GM23338 (cell line): Measurements from ENCODE around the gene CASP10. TPM values are rescaled to one million over a fixed set of nuclear protein-coding genes. Genes with fewer than 3 reads are reported as not detected.

Experiments used
- ATAC-seq: fragments of 200-7000 bp; cut with Tn5 transposase; 3 replicates; pipeline ENCODE4 v1.9.1; 2020
- DNase-seq: peaks from one replicate; pipeline ENCODE4 v3.0.0-alpha.2; 2015; ENCODE audit warnings: low spot score
- H2AFZ ChIP-seq: fragments of 200-600 bp; sonication (generic); 2 replicates; pipeline ENCODE4 v1.8.0; 2016; ENCODE audit warnings: antibody characterized with exemption, mild to moderate bottlenecking, moderate library complexity
- H3F3A ChIP-seq: fragments of 200-600 bp; sonication (generic); replicated peaks from 2 replicates; pipeline ENCODE4 v1.8.0; 2017; ENCODE audit warnings: antibody characterized with exemption, mixed run types, low read depth
- H3K27ac ChIP-seq: fragments of 200-600 bp; sonication (generic); 2 replicates; pipeline ENCODE4 v1.6.1; 2016; ENCODE audit warnings: low read depth
- H3K27me3 ChIP-seq: fragments of 200-600 bp; sonication (generic); 2 replicates; pipeline ENCODE4 v1.8.0; 2016; ENCODE audit warnings: mild to moderate bottlenecking, mixed run types, moderate library complexity; ENCODE audit not compliant: insufficient read depth
- H3K36me3 ChIP-seq: fragments of 200-600 bp; sonication (generic); 2 replicates; pipeline ENCODE4 v1.8.0; 2016; ENCODE audit warnings: mild to moderate bottlenecking; ENCODE audit not compliant: insufficient read depth
- H3K4me1 ChIP-seq: fragments of 200-600 bp; sonication (generic); 2 replicates; pipeline ENCODE4 v1.8.0; 2016; ENCODE audit warnings: mild to moderate bottlenecking, moderate library complexity; ENCODE audit not compliant: insufficient read depth
- H3K4me2 ChIP-seq: fragments of 200-600 bp; sonication (generic); 2 replicates; pipeline ENCODE4 v1.7.1; 2017; ENCODE audit warnings: mixed run types
- H3K4me3 ChIP-seq: fragments of 200-600 bp; sonication (generic); 2 replicates; pipeline ENCODE4 v1.6.1; 2016; ENCODE audit warnings: mixed run types
- H3K79me2 ChIP-seq: fragments of 200-600 bp; sonication (generic); replicated peaks from 2 replicates; pipeline ENCODE4 v1.8.0; 2017; ENCODE audit warnings: mild to moderate bottlenecking; ENCODE audit not compliant: insufficient read depth
- H3K9me2 ChIP-seq: fragments of 200-600 bp; sonication (generic); 2 replicates; pipeline ENCODE4 v1.8.0; 2017; ENCODE audit not compliant: insufficient read depth
- H4K20me1 ChIP-seq: fragments of 200-600 bp; sonication (generic); replicated peaks from 2 replicates; pipeline ENCODE4 v1.8.0; 2017; ENCODE audit warnings: mild to moderate bottlenecking; ENCODE audit not compliant: insufficient read depth
- H3K27ac Mint-ChIP-seq: 2 replicates; pipeline ENCODE4 v1.8.0; 2020; ENCODE audit warnings: inconsistent platforms, mild to moderate bottlenecking, moderate library complexity, mixed read lengths
- H3K27me3 Mint-ChIP-seq: 3 replicates; pipeline ENCODE4 v1.8.0; 2022; ENCODE audit warnings: low read depth, mild to moderate bottlenecking, moderate library complexity, mixed read lengths, inconsistent platforms; ENCODE audit not compliant: insufficient read depth, poor library complexity
- H3K36me3 Mint-ChIP-seq: 3 replicates; pipeline ENCODE4 v1.8.0; 2021; ENCODE audit warnings: low read depth, mild to moderate bottlenecking, inconsistent platforms, moderate library complexity, mixed read lengths
- H3K4me1 Mint-ChIP-seq: 3 replicates; pipeline ENCODE4 v1.8.0; 2020; ENCODE audit warnings: mild to moderate bottlenecking, inconsistent platforms, mixed read lengths
- H3K4me3 Mint-ChIP-seq: 3 replicates; pipeline ENCODE4 v1.8.0; 2021; ENCODE audit warnings: moderate library complexity, mild to moderate bottlenecking, inconsistent platforms, mixed read lengths
- H3K9me3 Mint-ChIP-seq: 3 replicates; pipeline ENCODE4 v1.8.0; 2020; ENCODE audit warnings: moderate library complexity, mild to moderate bottlenecking, inconsistent platforms, mixed read lengths
- CREB1 ChIP-seq: fragments of 250-450 bp; sonication (Bioruptor Pico); IDR thresholded peaks from 2 replicates; pipeline ENCODE4 v1.5.0; 2020; ENCODE audit warnings: low read depth, mild to moderate bottlenecking, moderate library complexity
- EZH2 ChIP-seq: fragments of 200-600 bp; sonication (generic); IDR thresholded peaks from one replicate; pipeline ENCODE4 v1.8.0; 2017; ENCODE audit warnings: antibody characterized with exemption, mild to moderate bottlenecking, low read depth; ENCODE audit not compliant: unreplicated experiment
- EZH2phosphoT487 ChIP-seq: fragments of 200-600 bp; sonication (generic); IDR thresholded peaks from one replicate; pipeline ENCODE4 v1.8.1; 2018; ENCODE audit warnings: antibody characterized with exemption; ENCODE audit not compliant: unreplicated experiment
- JUNB ChIP-seq: IDR thresholded peaks from one replicate; pipeline ENCODE4 v1.6.1; 2016; ENCODE audit warnings: antibody characterized with exemption; ENCODE audit not compliant: unreplicated experiment
- NANOG ChIP-seq: IDR thresholded peaks from 2 replicates; pipeline ENCODE4 v1.6.1; 2016; ENCODE audit warnings: antibody characterized with exemption, borderline replicate concordance
- POLR2AphosphoS5 ChIP-seq: IDR thresholded peaks from 2 replicates; pipeline ENCODE4 v1.6.1; 2016; ENCODE audit warnings: antibody characterized with exemption, low read depth
- STAT1 ChIP-seq: IDR thresholded peaks from one replicate; pipeline ENCODE4 v1.6.1; 2016; ENCODE audit warnings: antibody characterized with exemption; ENCODE audit not compliant: unreplicated experiment
- ZNF114 ChIP-seq: fragments of 250-450 bp; sonication (Bioruptor Pico); IDR thresholded peaks from 2 replicates; pipeline ENCODE4 v1.5.0; 2020; ENCODE audit warnings: mild to moderate bottlenecking, moderate library complexity
- ZNF331 ChIP-seq: fragments of 250-450 bp; sonication (Bioruptor Pico); IDR thresholded peaks from 2 replicates; pipeline ENCODE4 v1.5.0; 2020; ENCODE audit warnings: low read depth, mild to moderate bottlenecking, moderate library complexity
- polyA plus RNA-seq: library from polyadenylated mRNA; unstranded; fragments of >200 nt; fragmentation: Nextera tagmentation; extraction: Ambion mirVana; gene quantifications from 2 replicates; pipeline ENCODE4 v1.2.1, GENCODE V29; 2016
- total RNA-seq: library from RNA; depleted of rRNA; stranded (reverse); fragments of >200 nt; shearing (Covaris generic); gene quantifications from 2 replicates; pipeline ENCODE4 v1.2.3, GENCODE V29; 2014
- TF ChIP-seq, protein P1 (sequence below): IDR thresholded peaks from 2 replicates; pipeline ENCODE4 v1.6.1; 2016; ENCODE audit warnings: antibody characterized with exemption
- TF ChIP-seq, protein P2 (sequence below): IDR thresholded peaks from one replicate; pipeline ENCODE4 v1.6.1; 2018; ENCODE audit warnings: antibody characterized with exemption; ENCODE audit not compliant: unreplicated experiment
- TF ChIP-seq, protein P3 (sequence below): fragments of 250-450 bp; sonication (Bioruptor Pico); IDR thresholded peaks from 2 replicates; pipeline ENCODE4 v1.5.0; 2020; ENCODE audit warnings: mild to moderate bottlenecking, moderate library complexity
- TF ChIP-seq, protein P4 (sequence below), 2 experiments: fragments of 200-600 bp in 1 of 2; sonication (generic) in 1 of 2; conservative IDR thresholded peaks; 2 replicates each; pipeline versions ENCODE4 v1.5.1 to v1.6.1; 2016 to 2017; ENCODE audit warnings: antibody characterized with exemption in 2 of 2, low read depth in 2 of 2, mild to moderate bottlenecking in 2 of 2, moderate library complexity in 1 of 2

CASP10 gene
- total and polyA plus RNA-seq, 2 experiments from 2014 or later = 1.9 to 3.5 TPM

DNA sequence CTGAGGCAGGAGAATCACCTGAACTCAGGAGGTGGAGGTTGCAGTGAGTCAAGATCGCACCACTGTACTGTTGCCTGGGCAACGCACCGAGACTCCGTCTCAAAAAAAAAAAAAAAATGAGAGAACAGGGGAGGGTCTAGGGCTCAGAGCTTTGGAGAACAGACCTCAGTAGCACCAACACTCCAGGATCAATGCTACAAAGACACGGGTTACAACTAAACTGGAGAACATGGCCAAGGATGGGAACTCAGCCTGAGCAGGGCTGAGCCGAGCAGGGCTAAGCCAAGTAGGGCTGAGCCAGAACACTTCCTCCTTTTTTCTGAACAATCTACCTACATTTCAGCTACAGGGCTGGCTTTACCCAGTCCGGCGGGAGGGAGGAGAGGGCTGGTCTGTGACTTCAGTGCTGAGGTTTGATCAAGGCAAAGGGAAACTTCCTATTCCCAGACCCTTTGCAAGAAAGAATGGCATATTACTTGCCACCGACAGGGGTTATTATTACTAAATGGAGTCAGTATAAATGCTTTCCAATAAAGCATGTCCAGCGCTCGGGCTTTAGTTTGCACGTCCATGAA, 74.5 kb downstream of the CASP10 start:
- Histone ChIP-seq H3F3A (no peaks in the 10 kb centered on the region), H3K27ac (no peak overlapping the region), H3K4me2 (peak overlapping the region; percentile 67; the same call in 1 of the 2 replicates), H3K79me2 (no peaks in the 10 kb centered on the region), H3K9me2 (0 out of 2 replicates have a peak, but pooled peaks cover 5% of the 10 kb centered on the region), H4K20me1 (no peaks in the 10 kb centered on the region), H3K4me1 (peaks cover 23% of the 10 kb centered on the region), H3K36me3 (no peaks in the 10 kb centered on the region), H2AFZ (peak overlapping the region; percentile 56; the same call in 1 of the 2 replicates), H3K27me3 (no peaks in the 10 kb centered on the region), H3K4me3 (no peak overlapping the region)
- DNase-seq = no peak
- Mint-ChIP-seq H3K9me3 (no peaks in the 10 kb centered on the region), H3K36me3 (0 out of 3 replicates have a peak, but pooled peaks cover 2% of the 10 kb centered on the region), H3K4me3 (no peak overlapping the region), H3K4me1 (peaks cover 30% of the 10 kb centered on the region), H3K27ac (peak overlapping the region; percentile 39; the same call in 1 of the 2 replicates), H3K27me3 (peaks cover 6% of the 10 kb centered on the region)
- ATAC-seq = peak; percentile 32
- no peak for TF ChIP-seq EZH2
- TF ChIP-seq, protein P1, sequence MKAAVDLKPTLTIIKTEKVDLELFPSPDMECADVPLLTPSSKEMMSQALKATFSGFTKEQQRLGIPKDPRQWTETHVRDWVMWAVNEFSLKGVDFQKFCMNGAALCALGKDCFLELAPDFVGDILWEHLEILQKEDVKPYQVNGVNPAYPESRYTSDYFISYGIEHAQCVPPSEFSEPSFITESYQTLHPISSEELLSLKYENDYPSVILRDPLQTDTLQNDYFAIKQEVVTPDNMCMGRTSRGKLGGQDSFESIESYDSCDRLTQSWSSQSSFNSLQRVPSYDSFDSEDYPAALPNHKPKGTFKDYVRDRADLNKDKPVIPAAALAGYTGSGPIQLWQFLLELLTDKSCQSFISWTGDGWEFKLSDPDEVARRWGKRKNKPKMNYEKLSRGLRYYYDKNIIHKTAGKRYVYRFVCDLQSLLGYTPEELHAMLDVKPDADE = no peak
- TF ChIP-seq NANOG = no peak
- no peak for TF ChIP-seq JUNB
- no peak for TF ChIP-seq ZNF331 (CRISPR knock-in tag)
- TF ChIP-seq EZH2phosphoT487 = no peak
- TF ChIP-seq STAT1 = no peak
- TF ChIP-seq, protein P2, sequence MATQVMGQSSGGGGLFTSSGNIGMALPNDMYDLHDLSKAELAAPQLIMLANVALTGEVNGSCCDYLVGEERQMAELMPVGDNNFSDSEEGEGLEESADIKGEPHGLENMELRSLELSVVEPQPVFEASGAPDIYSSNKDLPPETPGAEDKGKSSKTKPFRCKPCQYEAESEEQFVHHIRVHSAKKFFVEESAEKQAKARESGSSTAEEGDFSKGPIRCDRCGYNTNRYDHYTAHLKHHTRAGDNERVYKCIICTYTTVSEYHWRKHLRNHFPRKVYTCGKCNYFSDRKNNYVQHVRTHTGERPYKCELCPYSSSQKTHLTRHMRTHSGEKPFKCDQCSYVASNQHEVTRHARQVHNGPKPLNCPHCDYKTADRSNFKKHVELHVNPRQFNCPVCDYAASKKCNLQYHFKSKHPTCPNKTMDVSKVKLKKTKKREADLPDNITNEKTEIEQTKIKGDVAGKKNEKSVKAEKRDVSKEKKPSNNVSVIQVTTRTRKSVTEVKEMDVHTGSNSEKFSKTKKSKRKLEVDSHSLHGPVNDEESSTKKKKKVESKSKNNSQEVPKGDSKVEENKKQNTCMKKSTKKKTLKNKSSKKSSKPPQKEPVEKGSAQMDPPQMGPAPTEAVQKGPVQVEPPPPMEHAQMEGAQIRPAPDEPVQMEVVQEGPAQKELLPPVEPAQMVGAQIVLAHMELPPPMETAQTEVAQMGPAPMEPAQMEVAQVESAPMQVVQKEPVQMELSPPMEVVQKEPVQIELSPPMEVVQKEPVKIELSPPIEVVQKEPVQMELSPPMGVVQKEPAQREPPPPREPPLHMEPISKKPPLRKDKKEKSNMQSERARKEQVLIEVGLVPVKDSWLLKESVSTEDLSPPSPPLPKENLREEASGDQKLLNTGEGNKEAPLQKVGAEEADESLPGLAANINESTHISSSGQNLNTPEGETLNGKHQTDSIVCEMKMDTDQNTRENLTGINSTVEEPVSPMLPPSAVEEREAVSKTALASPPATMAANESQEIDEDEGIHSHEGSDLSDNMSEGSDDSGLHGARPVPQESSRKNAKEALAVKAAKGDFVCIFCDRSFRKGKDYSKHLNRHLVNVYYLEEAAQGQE = no peak
- TF ChIP-seq, protein P3, sequence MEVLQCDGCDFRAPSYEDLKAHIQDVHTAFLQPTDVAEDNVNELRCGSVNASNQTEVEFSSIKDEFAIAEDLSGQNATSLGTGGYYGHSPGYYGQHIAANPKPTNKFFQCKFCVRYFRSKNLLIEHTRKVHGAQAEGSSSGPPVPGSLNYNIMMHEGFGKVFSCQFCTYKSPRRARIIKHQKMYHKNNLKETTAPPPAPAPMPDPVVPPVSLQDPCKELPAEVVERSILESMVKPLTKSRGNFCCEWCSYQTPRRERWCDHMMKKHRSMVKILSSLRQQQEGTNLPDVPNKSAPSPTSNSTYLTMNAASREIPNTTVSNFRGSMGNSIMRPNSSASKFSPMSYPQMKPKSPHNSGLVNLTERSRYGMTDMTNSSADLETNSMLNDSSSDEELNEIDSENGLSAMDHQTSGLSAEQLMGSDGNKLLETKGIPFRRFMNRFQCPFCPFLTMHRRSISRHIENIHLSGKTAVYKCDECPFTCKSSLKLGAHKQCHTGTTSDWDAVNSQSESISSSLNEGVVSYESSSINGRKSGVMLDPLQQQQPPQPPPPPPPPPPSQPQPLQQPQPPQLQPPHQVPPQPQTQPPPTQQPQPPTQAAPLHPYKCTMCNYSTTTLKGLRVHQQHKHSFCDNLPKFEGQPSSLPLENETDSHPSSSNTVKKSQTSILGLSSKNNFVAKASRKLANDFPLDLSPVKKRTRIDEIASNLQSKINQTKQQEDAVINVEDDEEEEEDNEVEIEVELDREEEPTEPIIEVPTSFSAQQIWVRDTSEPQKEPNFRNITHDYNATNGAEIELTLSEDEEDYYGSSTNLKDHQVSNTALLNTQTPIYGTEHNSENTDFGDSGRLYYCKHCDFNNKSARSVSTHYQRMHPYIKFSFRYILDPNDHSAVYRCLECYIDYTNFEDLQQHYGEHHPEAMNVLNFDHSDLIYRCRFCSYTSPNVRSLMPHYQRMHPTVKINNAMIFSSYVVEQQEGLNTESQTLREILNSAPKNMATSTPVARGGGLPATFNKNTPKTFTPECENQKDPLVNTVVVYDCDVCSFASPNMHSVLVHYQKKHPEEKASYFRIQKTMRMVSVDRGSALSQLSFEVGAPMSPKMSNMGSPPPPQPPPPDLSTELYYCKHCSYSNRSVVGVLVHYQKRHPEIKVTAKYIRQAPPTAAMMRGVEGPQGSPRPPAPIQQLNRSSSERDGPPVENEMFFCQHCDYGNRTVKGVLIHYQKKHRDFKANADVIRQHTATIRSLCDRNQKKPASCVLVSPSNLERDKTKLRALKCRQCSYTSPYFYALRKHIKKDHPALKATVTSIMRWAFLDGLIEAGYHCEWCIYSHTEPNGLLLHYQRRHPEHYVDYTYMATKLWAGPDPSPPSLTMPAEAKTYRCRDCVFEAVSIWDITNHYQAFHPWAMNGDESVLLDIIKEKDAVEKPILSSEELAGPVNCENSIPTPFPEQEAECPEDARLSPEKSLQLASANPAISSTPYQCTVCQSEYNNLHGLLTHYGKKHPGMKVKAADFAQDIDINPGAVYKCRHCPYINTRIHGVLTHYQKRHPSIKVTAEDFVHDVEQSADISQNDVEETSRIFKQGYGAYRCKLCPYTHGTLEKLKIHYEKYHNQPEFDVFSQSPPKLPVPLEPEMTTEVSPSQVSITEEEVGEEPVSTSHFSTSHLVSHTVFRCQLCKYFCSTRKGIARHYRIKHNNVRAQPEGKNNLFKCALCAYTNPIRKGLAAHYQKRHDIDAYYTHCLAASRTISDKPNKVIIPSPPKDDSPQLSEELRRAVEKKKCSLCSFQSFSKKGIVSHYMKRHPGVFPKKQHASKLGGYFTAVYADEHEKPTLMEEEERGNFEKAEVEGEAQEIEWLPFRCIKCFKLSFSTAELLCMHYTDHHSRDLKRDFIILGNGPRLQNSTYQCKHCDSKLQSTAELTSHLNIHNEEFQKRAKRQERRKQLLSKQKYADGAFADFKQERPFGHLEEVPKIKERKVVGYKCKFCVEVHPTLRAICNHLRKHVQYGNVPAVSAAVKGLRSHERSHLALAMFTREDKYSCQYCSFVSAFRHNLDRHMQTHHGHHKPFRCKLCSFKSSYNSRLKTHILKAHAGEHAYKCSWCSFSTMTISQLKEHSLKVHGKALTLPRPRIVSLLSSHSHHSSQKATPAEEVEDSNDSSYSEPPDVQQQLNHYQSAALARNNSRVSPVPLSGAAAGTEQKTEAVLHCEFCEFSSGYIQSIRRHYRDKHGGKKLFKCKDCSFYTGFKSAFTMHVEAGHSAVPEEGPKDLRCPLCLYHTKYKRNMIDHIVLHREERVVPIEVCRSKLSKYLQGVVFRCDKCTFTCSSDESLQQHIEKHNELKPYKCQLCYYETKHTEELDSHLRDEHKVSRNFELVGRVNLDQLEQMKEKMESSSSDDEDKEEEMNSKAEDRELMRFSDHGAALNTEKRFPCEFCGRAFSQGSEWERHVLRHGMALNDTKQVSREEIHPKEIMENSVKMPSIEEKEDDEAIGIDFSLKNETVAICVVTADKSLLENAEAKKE (CRISPR knock-in tag) = no peak
- TF ChIP-seq POLR2AphosphoS5 = no peak
- no peak for TF ChIP-seq ZNF114 (CRISPR knock-in tag)
- TF ChIP-seq, protein P4, sequence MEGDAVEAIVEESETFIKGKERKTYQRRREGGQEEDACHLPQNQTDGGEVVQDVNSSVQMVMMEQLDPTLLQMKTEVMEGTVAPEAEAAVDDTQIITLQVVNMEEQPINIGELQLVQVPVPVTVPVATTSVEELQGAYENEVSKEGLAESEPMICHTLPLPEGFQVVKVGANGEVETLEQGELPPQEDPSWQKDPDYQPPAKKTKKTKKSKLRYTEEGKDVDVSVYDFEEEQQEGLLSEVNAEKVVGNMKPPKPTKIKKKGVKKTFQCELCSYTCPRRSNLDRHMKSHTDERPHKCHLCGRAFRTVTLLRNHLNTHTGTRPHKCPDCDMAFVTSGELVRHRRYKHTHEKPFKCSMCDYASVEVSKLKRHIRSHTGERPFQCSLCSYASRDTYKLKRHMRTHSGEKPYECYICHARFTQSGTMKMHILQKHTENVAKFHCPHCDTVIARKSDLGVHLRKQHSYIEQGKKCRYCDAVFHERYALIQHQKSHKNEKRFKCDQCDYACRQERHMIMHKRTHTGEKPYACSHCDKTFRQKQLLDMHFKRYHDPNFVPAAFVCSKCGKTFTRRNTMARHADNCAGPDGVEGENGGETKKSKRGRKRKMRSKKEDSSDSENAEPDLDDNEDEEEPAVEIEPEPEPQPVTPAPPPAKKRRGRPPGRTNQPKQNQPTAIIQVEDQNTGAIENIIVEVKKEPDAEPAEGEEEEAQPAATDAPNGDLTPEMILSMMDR (conservative IDR thresholded peaks at IDR 0.05; ENCODE audit: low read depth in 2 of 2) = no peak
- TF ChIP-seq CREB1 (CRISPR knock-in tag) = no peak
